Cardiac septum (tissue), 1 donor: ENCODE measurements around the gene LCN9. TPM values are rescaled to one million over a fixed set of nuclear protein-coding genes. Genes with fewer than 3 reads are reported as not detected.

Experiments used
- DNase-seq: peaks from one replicate; pipeline ENCODE4 v3.0.0-alpha.2; 2020; ENCODE audit warnings: low spot score
- intact Hi-C: fragments of 100-400 bp; cut with DNase I; formaldehyde crosslinking; loops from one replicate; pipeline ENCODE4 v1.14.0; 2022
- total RNA-seq: library from RNA; stranded (reverse); fragmentation: NEBNext Ultra II Directional; extraction: Animal tissue kit (Norgen Biotek cat#: 25700); gene quantifications from one replicate; pipeline ENCODE4 v1.2.1, GENCODE V29; 2021
- donor health status: DM: no; HTN: no; CAD: no.

LCN9 gene
- total RNA-seq, 1 donor from 2014 or later: not detected

GRCh38 chr9:135694414-135694813, 31.3 kb downstream of the LCN9 start:
- intact Hi-C loops: no loop called here
- no peak for DNase-seq

- DNase-seq: no peak
- intact Hi-C loops: no loop called here
These were observed 31.9 kb downstream of the LCN9 start for GRCh38 chr9:135695036-135695435.

GRCh38 chr9:135695642-135696041, 32.5 kb downstream of the LCN9 start:
- intact Hi-C loops: no loop called here
- DNase-seq: no peak

GRCh38 chr9:135696446-135696845, 33.3 kb downstream of the LCN9 start:
- DNase-seq: no peak
- intact Hi-C loops: no loop called here

- intact Hi-C loops: no loop called here
- DNase-seq: no peak
These were observed 34.1 kb downstream of the LCN9 start for GRCh38 chr9:135697226-135697625.

- intact Hi-C loops: no loop called here
- no peak for DNase-seq
These were observed 35.1 kb downstream of the LCN9 start for GRCh38 chr9:135698236-135698635.

GRCh38 chr9:135698767-135699166, 35.7 kb downstream of the LCN9 start:
- no peak for DNase-seq
- intact Hi-C loops: no loop called here

- intact Hi-C loops: no loop called here
- no peak for DNase-seq
These were observed 36.3 kb downstream of the LCN9 start, which contains the start of gene SOHLH1 for GRCh38 chr9:135699440-135699839. Gene SOHLH1 (minus strand): TSS chr9:135699481. CDS start chr9:135699467, 14 bp downstream.

- intact Hi-C loops: loop anchor here (5.0 kb wide), 1 partner anchor 422 kb away; no protein-coding TSS in a partner anchor
- no peak for DNase-seq
These were observed 37.4 kb downstream of the LCN9 start for GRCh38 chr9:135700525-135700924.

- intact Hi-C loops: loop anchor here (5.0 kb wide), 1 partner anchor 421 kb away; no protein-coding TSS in a partner anchor
- DNase-seq: no peak
These were observed 38.2 kb downstream of the LCN9 start for GRCh38 chr9:135701067-135701958.

- intact Hi-C loops: loop anchor here (5.0 kb wide), 1 partner anchor 420 kb away; no protein-coding TSS in a partner anchor
- no peak for DNase-seq
These were observed 39.0 kb downstream of the LCN9 start, which contains the start of gene KCNT1 for GRCh38 chr9:135701959-135702721. Gene KCNT1 (plus strand): TSS chr9:135702185. CDS start chr9:135702259, 74 bp downstream.

- no peak for DNase-seq
- intact Hi-C loops: loop anchor here (5.0 kb wide), 1 partner anchor 419 kb away; no protein-coding TSS in a partner anchor
These were observed 40.6 kb downstream of the LCN9 start for GRCh38 chr9:135703726-135704125.

- intact Hi-C loops: loop anchor here (5.0 kb wide), 1 partner anchor 418 kb away; no protein-coding TSS in a partner anchor
- DNase-seq: no peak
These were observed 41.4 kb downstream of the LCN9 start for GRCh38 chr9:135704483-135704882.

GRCh38 chr9:135705376-135705775, 42.3 kb downstream of the LCN9 start:
- intact Hi-C loops: no loop called here
- no peak for DNase-seq

GRCh38 chr9:135706288-135706687, 43.2 kb downstream of the LCN9 start:
- intact Hi-C loops: no loop called here
- no peak for DNase-seq

- intact Hi-C loops: no loop called here
- DNase-seq: no peak
These were observed 44.4 kb downstream of the LCN9 start for GRCh38 chr9:135707252-135708138.

GRCh38 chr9:135708164-135708563, 45.1 kb downstream of the LCN9 start:
- intact Hi-C loops: no loop called here
- DNase-seq: no peak

- DNase-seq: no peak
- intact Hi-C loops: no loop called here
These were observed 48.3 kb downstream of the LCN9 start for GRCh38 chr9:135711391-135711790.

GRCh38 chr9:135711881-135712280, 48.8 kb downstream of the LCN9 start:
- DNase-seq: no peak
- intact Hi-C loops: no loop called here
